ENCODE measurements around the gene R3HDM2. TPM values are rescaled to one million over a fixed set of nuclear protein-coding genes. Genes with fewer than 3 reads are reported as not detected.

Gene R3HDM2
- total RNA-seq, 1 experiment from 2014 or later: 45.4 TPM

DNA sequence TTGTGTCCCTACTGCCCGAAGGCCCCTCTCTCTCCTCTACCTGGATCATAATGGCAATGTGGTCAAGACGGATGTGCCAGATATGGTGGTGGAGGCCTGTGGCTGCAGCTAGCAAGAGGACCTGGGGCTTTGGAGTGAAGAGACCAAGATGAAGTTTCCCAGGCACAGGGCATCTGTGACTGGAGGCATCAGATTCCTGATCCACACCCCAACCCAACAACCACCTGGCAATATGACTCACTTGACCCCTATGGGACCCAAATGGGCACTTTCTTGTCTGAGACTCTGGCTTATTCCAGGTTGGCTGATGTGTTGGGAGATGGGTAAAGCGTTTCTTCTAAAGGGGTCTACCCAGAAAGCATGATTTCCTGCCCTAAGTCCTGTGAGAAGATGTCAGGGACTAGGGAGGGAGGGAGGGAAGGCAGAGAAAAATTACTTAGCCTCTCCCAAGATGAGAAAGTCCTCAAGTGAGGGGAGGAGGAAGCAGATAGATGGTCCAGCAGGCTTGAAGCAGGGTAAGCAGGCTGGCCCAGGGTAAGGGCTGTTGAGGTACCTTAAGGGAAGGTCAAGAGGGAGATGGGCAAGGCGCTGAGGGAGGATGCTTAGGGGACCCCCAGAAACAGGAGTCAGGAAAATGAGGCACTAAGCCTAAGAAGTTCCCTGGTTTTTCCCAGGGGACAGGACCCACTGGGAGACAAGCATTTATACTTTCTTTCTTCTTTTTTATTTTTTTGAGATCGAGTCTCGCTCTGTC lies 26.1 kb upstream of the R3HDM2 start:
- ChIA-PET RAD21 (ENCODE audit: low non-redundant PET in 1 of 2, low total read pairs in 2 of 2, uncharacterized antibody in 2 of 2, unreplicated experiment in 2 of 2) (no interaction called here), CTCF (interaction anchor here (2.1 to 2.5 kb wide), 2 partner anchors 193 to 214 kb away, joined by 12 to 13 read pairs; no protein-coding TSS in a partner anchor), POLR2A (no interaction called here)
- Histone ChIP-seq H3K4me2 (ENCODE audit: low read length) (no peak overlapping the region), H4K20me1 (ENCODE audit: insufficient read depth) (no peaks in the 10 kb centered on the region), H3K9me2 (ENCODE audit: insufficient read depth) (no peaks in the 10 kb centered on the region), H3K9me3 (ENCODE audit: control insufficient read depth in 1 of 2, insufficient read depth in 1 of 2, low read depth in 1 of 2, low read length in 2 of 2) (no peaks in the 10 kb centered on the region), H2AFZ (ENCODE audit: low read depth, low read length, poor library complexity, severe bottlenecking) (no peak overlapping the region), H3K9ac (ENCODE audit: low read length) (no peak overlapping the region), H3K4me1 (ENCODE audit: control insufficient read depth in 1 of 2, insufficient read depth in 2 of 2, low read length in 2 of 2) (peaks cover 38 to 65% of the 10 kb centered on the region in 2 experiments), H3K36me3 (ENCODE audit: control insufficient read depth in 1 of 2, insufficient read depth in 2 of 2, low read length in 2 of 2) (no peaks in the 10 kb centered on the region), H3K27ac (ENCODE audit: low read depth, low read length) (no peak overlapping the region), H3K27me3 (ENCODE audit: insufficient read depth, low read length) (no peaks in the 10 kb centered on the region), H3K79me2 (ENCODE audit: insufficient read depth, low read length) (no peaks in the 10 kb centered on the region), H3K4me3 (replicated peaks in 1 of 2; ENCODE audit: low read depth in 1 of 2, low read length in 2 of 2) (no peak overlapping the region)
- ATAC-seq (no peak), DNase-seq (ENCODE audit: low read depth, low spot score) (no peak)
- TF ChIP-seq JUND (IDR thresholded peaks at IDR 0.05) (no peak), CBX3 (IDR thresholded peaks at IDR 0.05; ENCODE audit: low read depth) (no peak), POLR2AphosphoS5 (IDR thresholded peaks at IDR 0.05; ENCODE audit: low read depth, low read length) (no peak), EZH2 (IDR thresholded peaks at IDR 0.05) (no peak), MAX (IDR thresholded peaks at IDR 0.05) (no peak), ELF1 (IDR thresholded peaks at IDR 0.05; ENCODE audit: borderline replicate concordance, low read depth) (no peak), RAD21 (IDR thresholded peaks at IDR 0.05; ENCODE audit: low read depth) (no peak)
- TF ChIP-seq, protein P1, sequence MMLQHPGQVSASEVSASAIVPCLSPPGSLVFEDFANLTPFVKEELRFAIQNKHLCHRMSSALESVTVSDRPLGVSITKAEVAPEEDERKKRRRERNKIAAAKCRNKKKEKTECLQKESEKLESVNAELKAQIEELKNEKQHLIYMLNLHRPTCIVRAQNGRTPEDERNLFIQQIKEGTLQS (IDR thresholded peaks at IDR 0.05): no peak
- TF ChIP-seq, protein P2, sequence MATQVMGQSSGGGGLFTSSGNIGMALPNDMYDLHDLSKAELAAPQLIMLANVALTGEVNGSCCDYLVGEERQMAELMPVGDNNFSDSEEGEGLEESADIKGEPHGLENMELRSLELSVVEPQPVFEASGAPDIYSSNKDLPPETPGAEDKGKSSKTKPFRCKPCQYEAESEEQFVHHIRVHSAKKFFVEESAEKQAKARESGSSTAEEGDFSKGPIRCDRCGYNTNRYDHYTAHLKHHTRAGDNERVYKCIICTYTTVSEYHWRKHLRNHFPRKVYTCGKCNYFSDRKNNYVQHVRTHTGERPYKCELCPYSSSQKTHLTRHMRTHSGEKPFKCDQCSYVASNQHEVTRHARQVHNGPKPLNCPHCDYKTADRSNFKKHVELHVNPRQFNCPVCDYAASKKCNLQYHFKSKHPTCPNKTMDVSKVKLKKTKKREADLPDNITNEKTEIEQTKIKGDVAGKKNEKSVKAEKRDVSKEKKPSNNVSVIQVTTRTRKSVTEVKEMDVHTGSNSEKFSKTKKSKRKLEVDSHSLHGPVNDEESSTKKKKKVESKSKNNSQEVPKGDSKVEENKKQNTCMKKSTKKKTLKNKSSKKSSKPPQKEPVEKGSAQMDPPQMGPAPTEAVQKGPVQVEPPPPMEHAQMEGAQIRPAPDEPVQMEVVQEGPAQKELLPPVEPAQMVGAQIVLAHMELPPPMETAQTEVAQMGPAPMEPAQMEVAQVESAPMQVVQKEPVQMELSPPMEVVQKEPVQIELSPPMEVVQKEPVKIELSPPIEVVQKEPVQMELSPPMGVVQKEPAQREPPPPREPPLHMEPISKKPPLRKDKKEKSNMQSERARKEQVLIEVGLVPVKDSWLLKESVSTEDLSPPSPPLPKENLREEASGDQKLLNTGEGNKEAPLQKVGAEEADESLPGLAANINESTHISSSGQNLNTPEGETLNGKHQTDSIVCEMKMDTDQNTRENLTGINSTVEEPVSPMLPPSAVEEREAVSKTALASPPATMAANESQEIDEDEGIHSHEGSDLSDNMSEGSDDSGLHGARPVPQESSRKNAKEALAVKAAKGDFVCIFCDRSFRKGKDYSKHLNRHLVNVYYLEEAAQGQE (IDR thresholded peaks at IDR 0.05; ENCODE audit: low read depth): no peak
- BruUV-seq (replicated peaks): no TSS peak
- intact Hi-C loops (cut with micrococcal nuclease): no loop called here

Data from HCT116 (cell line).